AG04449 (cell line): Measurements from ENCODE around the gene DMD.

Experiments used
- CTCF ChIA-PET: fragments of 350-600 bp; formaldehyde crosslinking; extraction: SDS; loops from one replicate; lab custom pipeline; 2021; ENCODE audit warnings: antibody characterized with exemption; lab: Yijun Ruan, JAX
- POLR2A ChIA-PET: fragments of 400-600, 350-600 bp; formaldehyde crosslinking; extraction: SDS; loops from one replicate; lab custom pipeline; 2020; ENCODE audit warnings: antibody characterized with exemption, inconsistent platforms; lab: Yijun Ruan, JAX
- DNase-seq: peaks from one replicate; pipeline ENCODE4 v3.0.0-alpha.2; 2010; ENCODE audit warnings: low read depth, low spot score
- H3K4me3 ChIP-seq: 2 replicates; pipeline ENCODE4 v1.5.1; 2011; ENCODE audit warnings: low read depth, mild to moderate bottlenecking, control low read depth, low read length
- CTCF ChIP-seq: IDR thresholded peaks from one replicate; pipeline ENCODE4 v1.5.1; 2011; ENCODE audit warnings: mild to moderate bottlenecking, moderate library complexity, low read length, control low read depth, inconsistent platforms; ENCODE audit not compliant: insufficient read depth; ENCODE audit errors: missing control alignments

DMD gene

DNA sequence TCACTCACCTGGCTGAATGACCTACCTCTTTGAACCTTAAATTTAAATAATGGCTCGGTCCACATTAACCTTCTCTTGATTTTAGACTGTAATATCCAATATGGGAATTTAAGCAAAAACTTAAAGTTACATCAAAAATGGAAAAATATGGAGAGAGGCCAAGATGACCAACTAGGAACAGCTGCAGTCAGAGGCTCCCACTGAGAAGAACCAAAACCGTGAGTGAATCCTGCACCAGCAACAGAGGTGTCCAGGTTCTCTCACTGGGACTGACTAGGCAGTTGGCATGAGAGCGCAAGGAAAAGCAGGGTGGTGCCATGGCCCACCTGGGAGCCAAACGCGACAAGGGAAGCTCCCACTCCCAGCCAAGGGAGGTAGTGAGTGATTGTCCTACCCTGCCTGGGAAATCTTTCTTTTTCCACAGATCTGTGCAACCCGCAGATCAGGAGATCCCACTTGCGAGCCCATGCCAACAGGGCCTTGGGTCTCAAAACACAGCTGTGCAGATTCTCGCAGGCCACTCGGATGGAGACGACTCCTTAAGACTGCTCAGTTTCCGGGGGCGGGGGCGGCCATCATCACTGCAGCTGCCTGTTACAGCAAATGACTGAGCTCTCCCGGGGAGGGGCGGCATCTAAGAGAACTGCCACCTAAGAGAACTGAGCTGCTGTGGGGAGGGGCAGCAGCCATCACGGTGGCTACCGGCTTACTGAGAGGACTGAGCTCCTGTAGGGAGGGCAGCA lies 343.4 kb downstream of the DMD start:
- no peak for TF ChIP-seq CTCF
- DNase-seq: no peak
- no peak overlapping the region for H3K4me3 ChIP-seq
- ChIA-PET POLR2A (no interaction called here), CTCF (no interaction called here)

DNA sequence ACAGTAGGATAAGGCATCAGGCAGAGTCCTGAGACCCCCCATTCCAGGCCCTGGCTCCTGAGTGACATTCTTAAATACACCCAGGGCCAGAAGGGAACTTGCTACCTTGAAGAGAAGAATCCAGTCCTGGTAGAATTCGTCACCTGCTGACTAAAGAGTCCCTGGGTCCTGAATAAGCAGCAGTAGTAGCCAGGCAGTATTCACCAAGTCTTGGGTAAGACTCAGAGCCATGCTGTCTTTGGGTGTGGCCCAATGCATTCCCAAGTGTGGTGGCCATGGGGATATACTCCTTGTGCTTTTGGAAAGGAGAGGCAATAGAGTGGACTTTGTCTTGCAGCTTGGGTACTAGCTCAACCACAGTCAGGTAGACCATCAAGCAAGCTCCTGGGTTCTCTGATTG lies 359.1 kb downstream of the DMD start:
- POLR2A ChIA-PET: no interaction called here
- H3K4me3 ChIP-seq: no peak overlapping the region
- TF ChIP-seq CTCF: no peak
- DNase-seq: no peak
- CTCF ChIA-PET: no interaction called here

- no peak overlapping the region for H3K4me3 ChIP-seq
- no peak for DNase-seq
- CTCF ChIA-PET: no interaction called here
- POLR2A ChIA-PET: no interaction called here
- TF ChIP-seq CTCF: no peak
These were observed 359.8 kb downstream of the DMD start for GRCh38 chrX:32851556-32851955.

GRCh38 chrX:32847921-32848320 lies 363.4 kb downstream of the DMD start:
- CTCF ChIA-PET: no interaction called here

GRCh38 chrX:32842053-32842452 lies 369.3 kb downstream of the DMD start:
- no peak overlapping the region for H3K4me3 ChIP-seq
- CTCF ChIA-PET: no interaction called here
- no peak for DNase-seq
- POLR2A ChIA-PET: no interaction called here
- no peak for TF ChIP-seq CTCF

More at GRCh38 chrX:32847921-32848320, 363.4 kb downstream of the DMD start:
- POLR2A ChIA-PET: no interaction called here
- no peak for TF ChIP-seq CTCF
- H3K4me3 ChIP-seq: no peak overlapping the region
- no peak for DNase-seq

DNA sequence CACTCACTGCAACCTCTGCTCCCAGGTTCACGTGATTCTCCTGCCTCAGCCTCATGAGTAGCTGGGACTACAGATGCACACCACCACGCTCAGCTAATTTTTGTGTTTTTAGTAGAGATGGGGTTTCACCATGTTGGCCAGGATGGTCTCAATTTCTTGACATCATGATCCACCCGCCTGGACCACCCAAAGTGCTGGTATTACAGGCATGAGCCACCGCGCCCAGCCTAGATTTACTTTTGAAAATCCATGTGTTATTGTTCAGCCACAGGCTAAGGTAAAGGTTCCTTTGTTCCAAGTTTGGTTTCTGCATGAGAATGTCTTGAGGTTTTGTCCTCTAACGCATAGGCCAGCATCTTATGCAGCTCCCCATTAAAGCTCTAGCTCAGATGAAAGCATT lies 371.6 kb downstream of the DMD start:
- no peak for TF ChIP-seq CTCF
- H3K4me3 ChIP-seq: no peak overlapping the region
- CTCF ChIA-PET: no interaction called here

More for the DNA sequence above, 371.6 kb downstream of the DMD start:
- POLR2A ChIA-PET: no interaction called here
- DNase-seq: no peak
